Activated effector memory CD4-positive, alpha-beta T cell treated with Interleukin-2 at 50 U/mL for 16 hours (primary cell): ENCODE measurements around the gene SBSN.
"Not testable (repeated sequence)": the region's sequence is repeated elsewhere in the genome, so short reads cannot be mapped to it uniquely, and the experiment has no call there.

Experiments
- DNase-seq: peaks from one replicate; pipeline ENCODE4 v3.0.0-alpha.2; 2020

The SBSN gene

DNA sequence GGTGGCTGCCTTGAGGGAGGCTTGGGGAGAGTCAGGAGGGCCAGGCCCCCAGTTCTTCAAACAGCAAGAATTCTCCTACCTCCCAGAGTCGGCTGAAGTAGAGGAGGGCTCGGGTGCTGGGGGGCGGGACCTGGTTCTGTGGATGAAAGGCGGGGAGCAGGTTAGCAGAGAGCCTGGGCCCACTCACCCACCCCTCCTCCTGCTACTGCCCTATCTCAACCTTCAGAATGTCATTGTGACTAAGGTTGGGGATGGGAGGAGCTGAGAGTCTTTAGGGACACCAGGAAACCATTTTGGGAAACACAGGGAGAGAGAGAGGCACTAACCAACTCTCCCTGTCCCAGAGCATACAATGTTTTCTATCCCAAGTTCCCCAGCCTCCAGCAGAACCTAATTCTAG lies 25.4 kb downstream of the SBSN start:
- DNase-seq, result no peak

DNA sequence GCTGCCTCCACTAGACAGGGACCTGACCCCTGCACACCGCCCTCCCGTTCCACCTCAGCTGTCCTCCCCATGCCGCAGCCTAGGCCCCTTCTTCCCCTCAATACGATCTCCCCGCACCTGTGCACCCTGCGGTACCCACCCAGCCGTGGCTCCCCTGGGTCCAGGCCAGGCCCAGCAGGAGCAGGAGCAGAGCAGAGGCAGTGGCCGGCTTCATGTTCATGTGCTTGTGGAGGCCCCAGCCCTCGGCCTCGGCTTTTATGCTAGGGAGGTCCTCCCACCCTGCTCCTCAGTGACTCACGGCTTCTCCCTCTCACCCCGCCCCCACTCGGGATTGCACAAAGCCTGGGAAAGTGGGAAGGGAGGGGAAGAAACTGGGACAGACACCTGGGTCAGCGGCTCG lies 26.4 kb downstream of the SBSN start:
- DNase-seq, result no peak

GRCh38 chr19:35500611-35501010 lies 27.5 kb downstream of the SBSN start:
- DNase-seq, result no peak

DNA sequence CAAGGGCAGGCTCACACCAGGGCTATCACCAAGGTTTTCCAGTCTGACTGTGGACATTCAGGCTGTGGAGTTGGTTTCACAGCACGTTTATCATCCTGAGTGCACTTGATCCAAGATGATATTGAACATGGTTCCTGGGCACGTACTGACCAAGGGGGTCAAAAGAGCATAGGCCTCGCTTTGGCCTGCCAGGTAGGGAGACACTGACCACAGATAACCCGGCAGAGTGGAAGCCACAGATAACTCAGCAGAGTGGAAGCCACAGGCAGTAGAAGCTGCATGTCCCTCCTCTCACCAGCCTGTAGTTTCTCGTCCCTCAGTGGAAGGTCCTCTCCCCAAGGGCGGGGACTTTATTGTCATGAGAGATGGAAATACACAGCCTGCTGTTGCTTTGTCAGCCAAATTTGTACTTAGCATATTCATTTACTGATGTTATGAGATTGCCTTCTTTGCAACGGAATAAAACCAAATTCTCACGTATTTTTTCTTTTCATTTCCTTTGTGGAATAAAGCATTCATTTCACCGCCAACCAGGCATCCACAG lies 29.1 kb downstream of the SBSN start:
- DNase-seq, result no peak

- DNase-seq, result no peak
Observed at GRCh38 chr19:35498220-35498619, 29.9 kb downstream of the SBSN start.

GRCh38 chr19:35497406-35497805 lies 30.7 kb downstream of the SBSN start:
- DNase-seq, result no peak

GRCh38 chr19:35495107-35496064 lies 32.7 kb downstream of the SBSN start:
- DNase-seq, result peak; percentile 43

DNA sequence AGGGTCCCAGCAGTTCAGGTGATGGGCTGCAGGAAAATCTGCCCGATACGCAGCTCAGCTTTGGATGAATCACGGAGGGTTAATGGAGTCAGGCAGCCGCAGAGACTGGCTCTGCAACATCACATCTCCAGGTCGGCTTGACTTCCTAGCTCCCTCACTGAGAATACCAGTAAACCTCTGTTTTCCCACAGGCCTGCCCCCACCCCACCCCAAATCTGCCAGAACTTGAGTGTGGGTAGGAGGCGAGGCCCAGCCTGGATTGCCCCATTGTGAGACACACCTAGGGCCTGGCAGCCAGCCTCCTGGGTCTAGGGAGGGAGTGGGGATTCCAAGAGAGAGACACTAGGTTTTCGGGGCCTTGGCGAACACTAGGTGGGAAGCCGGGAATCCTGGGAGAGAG lies 34.1 kb downstream of the SBSN start:
- DNase-seq, result no peak

DNA sequence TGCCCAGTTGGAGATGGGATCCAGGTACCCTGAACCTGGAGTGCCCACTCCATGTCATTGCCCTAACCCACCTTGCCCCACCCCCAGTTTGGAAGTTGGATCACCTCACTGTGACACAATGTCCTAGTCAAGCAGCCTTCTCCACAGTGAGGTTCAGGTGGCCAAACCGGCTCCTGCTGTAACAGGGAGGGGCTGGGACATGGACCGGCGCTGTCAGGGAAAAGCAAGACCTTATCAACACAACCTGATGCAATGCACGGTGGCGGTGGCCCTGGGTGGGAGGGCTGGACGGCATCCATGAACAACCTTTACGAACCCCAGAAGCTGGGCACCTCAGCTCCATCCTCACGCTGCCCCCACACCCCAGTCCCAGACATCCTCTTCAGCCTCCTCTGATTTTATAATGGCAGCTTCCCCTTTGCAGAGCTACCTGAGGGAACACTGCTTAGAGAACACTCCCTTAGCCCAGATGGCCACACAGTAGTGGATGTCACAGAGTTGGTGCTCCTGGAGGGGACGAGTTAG lies 36.2 kb downstream of the SBSN start:
- DNase-seq, result no peak

- no peak for DNase-seq
Observed at GRCh38 chr19:35490364-35490763, 37.7 kb downstream of the SBSN start, which contains the start of gene KRTDAP. Gene KRTDAP (minus strand): TSS chr19:35490464. CDS start chr19:35490442, 22 bp downstream.

GRCh38 chr19:35488677-35489076 lies 39.4 kb downstream of the SBSN start:
- DNase-seq, result no peak

DNA sequence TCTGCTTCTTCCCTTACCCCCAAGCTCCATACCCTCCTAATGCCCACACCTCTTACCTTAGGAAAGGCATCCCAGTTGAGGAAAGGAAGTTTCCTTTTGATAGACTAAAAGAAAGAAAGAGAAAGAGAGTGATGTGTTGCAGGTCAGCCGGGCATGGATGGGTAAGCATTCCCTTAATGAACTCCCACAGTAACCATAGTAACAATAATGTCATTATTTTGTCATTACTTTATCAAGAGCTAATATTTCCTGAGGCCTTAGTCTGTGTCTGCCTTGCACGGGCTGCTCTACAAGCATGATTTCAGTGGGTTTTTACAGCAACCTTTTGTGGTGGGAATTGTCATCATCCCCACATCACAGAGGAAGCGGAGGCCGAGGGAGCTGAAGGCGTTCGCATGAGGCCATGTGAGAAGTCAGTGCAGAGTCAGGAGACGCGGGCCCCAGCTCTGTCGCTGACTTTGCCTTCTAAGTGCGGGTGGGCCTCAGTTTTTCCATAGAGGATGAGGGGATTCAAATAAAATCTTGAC lies 40.4 kb downstream of the SBSN start:
- DNase-seq, result no peak

DNA sequence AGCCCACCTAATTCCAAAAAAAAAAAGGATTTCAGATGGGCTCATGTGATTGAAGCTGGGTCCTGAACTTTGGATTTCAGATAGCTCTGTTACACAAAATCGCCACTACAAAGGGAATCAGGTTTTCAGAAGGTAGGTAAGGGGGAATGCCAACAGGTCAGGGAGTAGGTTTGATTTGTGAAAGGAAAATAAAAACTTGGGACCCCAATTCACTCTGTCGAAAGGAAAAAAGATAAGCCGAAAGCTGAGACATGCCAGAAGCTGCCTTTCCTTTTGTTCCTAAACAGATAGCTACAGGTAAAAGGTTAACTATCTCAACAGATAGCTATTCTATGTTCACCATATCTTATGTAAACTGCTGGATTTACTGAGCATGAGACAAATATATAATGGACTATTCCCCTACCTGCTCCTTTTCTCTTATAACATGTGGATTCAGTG lies 41.8 kb downstream of the SBSN start:
- DNase-seq, result no peak

GRCh38 chr19:35484252-35485036 lies 43.7 kb downstream of the SBSN start:
- no peak for DNase-seq

DNA sequence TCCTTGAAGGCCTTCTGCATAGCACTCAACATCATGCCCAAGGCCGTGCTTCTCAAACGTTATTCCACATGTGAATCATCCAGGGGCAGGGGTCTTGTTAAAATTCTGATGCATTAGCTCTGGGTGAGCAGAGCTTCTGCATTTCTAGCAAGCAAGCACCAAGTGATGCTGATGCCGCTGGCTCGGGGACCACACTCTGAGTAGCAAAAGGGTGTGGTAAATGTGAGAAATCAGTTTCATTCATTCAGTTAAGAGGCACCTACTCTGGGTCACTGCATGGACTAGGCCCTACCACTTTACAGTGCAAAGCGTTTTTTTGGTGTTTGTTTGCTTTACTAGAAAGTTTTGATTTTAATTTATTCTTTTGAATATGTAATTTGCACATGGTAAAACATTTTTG lies 45.0 kb downstream of the SBSN start:
- DNase-seq, result no peak

- no peak for DNase-seq
Observed at GRCh38 chr19:35478794-35479677, 49.1 kb downstream of the SBSN start.

GRCh38 chr19:35476149-35476548 lies 52.0 kb downstream of the SBSN start:
- DNase-seq, result no peak

DNA sequence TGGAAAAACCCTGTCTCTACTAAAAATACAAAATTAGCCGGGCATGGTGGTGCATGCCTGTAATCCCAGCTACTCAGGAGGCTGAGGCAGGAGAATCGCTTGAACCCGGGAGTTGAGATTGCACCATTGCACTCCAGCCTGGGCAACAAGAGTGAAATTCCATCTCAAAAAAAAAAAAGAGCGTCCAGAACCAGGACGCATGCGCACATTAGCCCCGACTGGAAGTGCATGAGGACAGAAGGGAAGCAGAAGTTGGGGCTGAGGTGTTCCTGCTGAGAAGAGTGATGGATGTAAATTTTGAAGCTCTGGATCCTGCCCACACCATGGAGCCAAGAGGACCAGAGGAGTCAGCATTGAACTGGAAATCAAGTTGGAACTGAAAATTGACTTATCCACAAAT lies 53.5 kb downstream of the SBSN start:
- DNase-seq, result not testable (repeated sequence)

DNA sequence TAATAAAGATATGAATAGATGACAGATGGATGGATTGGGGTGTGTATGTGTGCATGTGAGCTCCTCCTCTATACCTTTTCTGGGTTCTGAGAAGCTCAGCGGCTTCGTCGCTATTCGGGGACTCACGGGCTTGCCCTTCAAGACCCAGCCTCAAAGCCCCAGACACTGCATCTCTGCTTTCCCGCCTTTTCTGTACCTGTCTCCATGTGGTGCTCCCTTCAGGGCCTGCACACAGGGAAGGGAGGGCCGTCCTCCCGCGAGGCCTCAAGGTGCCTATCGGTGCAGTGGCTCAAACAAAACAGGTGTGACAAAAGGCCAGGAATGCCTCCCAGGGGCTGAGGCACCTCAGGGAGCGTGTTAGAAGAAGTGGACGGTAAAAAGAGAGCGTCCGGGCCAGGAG lies 54.0 kb downstream of the SBSN start:
- no peak for DNase-seq
